GM12891 (cell line): ENCODE data around the gene NDUFS1.
"Not testable (repeated sequence)": the region's sequence is repeated elsewhere in the genome, so short reads cannot be mapped to it uniquely, and the experiment has no call there.

Source experiments
- POLR2A ChIP-seq: IDR thresholded peaks from 2 replicates; pipeline ENCODE4 v1.6.1; 2011; ENCODE audit warnings: low read depth, low read length, control low read depth
- POLR2AphosphoS5 ChIP-seq: IDR thresholded peaks from 2 replicates; pipeline ENCODE4 v1.6.1; 2011; ENCODE audit warnings: low read depth, low read length, control low read depth
- POU2F2 ChIP-seq: IDR thresholded peaks from 2 replicates; pipeline ENCODE4 v1.6.1; 2011; ENCODE audit warnings: low read depth, mild to moderate bottlenecking, control low read depth, low read length, moderate library complexity
- SPI1 ChIP-seq: IDR thresholded peaks from 2 replicates; pipeline ENCODE4 v1.6.1; 2011; ENCODE audit warnings: low read depth, low read length, control low read depth
- TAF1 ChIP-seq: IDR thresholded peaks from 2 replicates; pipeline ENCODE4 v1.6.1; 2011; ENCODE audit warnings: low read depth, low read length, control low read depth

GRCh38 chr2:206077879-206078278 lies 81.4 kb downstream of the NDUFS1 start:
- not testable (repeated sequence) for TF ChIP-seq POLR2AphosphoS5, POLR2A, POU2F2, SPI1, TAF1
